ENCODE measurements around the gene LRRC47. TPM values are rescaled to one million over a fixed set of nuclear protein-coding genes. Genes with fewer than 3 reads are reported as not detected.
"Not testable (repeated sequence)": the region's sequence is repeated elsewhere in the genome, so short reads cannot be mapped to it uniquely, and the experiment has no call there.

The LRRC47 gene
- total and polyA plus RNA-seq, 2 of the 8 experiments (the other 6 are each of a cell fraction or from before 2014, with no cell fraction given), result 38.3 to 82.4 TPM

- 88% methylated on average over 8 of the region's 9 CpGs; no CpG with 5 or more reads in 1 of the 2 experiments for WGBS, 2 experiments (ENCODE audit: extremely low coverage in 1 of 2, insufficient coverage in 1 of 2, insufficient read length in 1 of 2, insufficient replicate concordance in 2 of 2, low coverage in 1 of 2, low lambda C conversion rate in 2 of 2, missing lambda C conversion rate in 1 of 2)
- H2AK5ac ChIP-seq (ENCODE audit: low read depth, low read length); H3K79me2 ChIP-seq (ENCODE audit: control insufficient read depth in 1 of 2, insufficient read depth in 2 of 2, low read length in 2 of 2); H3K4me1 ChIP-seq (replicated peaks in 1 of 4; ENCODE audit: control insufficient read depth in 3 of 4, insufficient read depth in 4 of 4, low read length in 3 of 4); H3K27me3 ChIP-seq (replicated peaks in 1 of 4; ENCODE audit: control insufficient read depth in 3 of 4, extremely low read depth in 1 of 4, insufficient read depth in 3 of 4, low read length in 3 of 4); H2BK120ac ChIP-seq (replicated peaks; ENCODE audit: low read depth, low read length); H3K4ac ChIP-seq (replicated peaks; ENCODE audit: insufficient read length, low read depth, low read length); H3K4me3 ChIP-seq (ENCODE audit: extremely low read depth in 1 of 4, insufficient read depth in 2 of 4, low read depth in 3 of 4, low read length in 4 of 4); H4K8ac ChIP-seq (ENCODE audit: extremely low read depth, insufficient read depth, low read length); H3K79me1 ChIP-seq (ENCODE audit: low read depth, low read length); DNase-seq (ENCODE audit: low read depth in 1 of 2, low spot score in 2 of 2); H2AFZ ChIP-seq (ENCODE audit: low read length); H2BK12ac ChIP-seq (ENCODE audit: low read depth, low read length); H3K23ac ChIP-seq (ENCODE audit: insufficient read length); H3K4me2 ChIP-seq (ENCODE audit: insufficient read depth in 1 of 2, low read depth in 2 of 2, low read length in 2 of 2); H3K27ac ChIP-seq (ENCODE audit: low read depth, low read length); H3K18ac ChIP-seq (ENCODE audit: extremely low read depth, low read length); H3K56ac ChIP-seq (replicated peaks; ENCODE audit: insufficient read length, low read depth, low read length); FAIRE-seq; H3K36me3 ChIP-seq (ENCODE audit: control insufficient read depth in 2 of 4, insufficient read depth in 4 of 4, low read length in 3 of 4); H3K9ac ChIP-seq (replicated peaks in 1 of 4; ENCODE audit: extremely low read depth in 1 of 4, low read depth in 3 of 4, low read length in 3 of 4); H4K5ac ChIP-seq (ENCODE audit: insufficient read length, low read depth, low read length); H3K14ac ChIP-seq (ENCODE audit: insufficient read length); H3K23me2 ChIP-seq (ENCODE audit: low read depth, low read length); H2BK5ac ChIP-seq (ENCODE audit: low read depth, low read length); H4K20me1 ChIP-seq (replicated peaks in 1 of 2; ENCODE audit: control insufficient read depth in 1 of 2, insufficient read depth in 2 of 2, low read length in 2 of 2); H4K91ac ChIP-seq (replicated peaks; ENCODE audit: insufficient read length, low read length); H2BK20ac ChIP-seq (ENCODE audit: low read length); H2BK15ac ChIP-seq (ENCODE audit: low read length): not testable (repeated sequence)
- peaks cover 8 to 20% of the 10 kb centered on the region in 2 experiments; a peak in 3 of 4 replicates for H3K9me3 ChIP-seq (ENCODE audit: insufficient read depth in 2 of 2, low read depth in 1 of 2, low read length in 1 of 2)
- ChIA-PET POLR2A (ENCODE audit: partially characterized antibody) (interaction anchor here (0.7 to 1.5 kb wide), 3 partner anchors 11 to 357 kb away, joined by 3 to 4 read pairs (median 3); no protein-coding TSS in a partner anchor), CTCF (ENCODE audit: partially characterized antibody) (interaction anchor here (1.3 to 1.8 kb wide), 2 partner anchors 8 to 9 kb away, joined by 4 to 5 read pairs; no protein-coding TSS in a partner anchor)
Observed at GRCh38 chr1:3810149-3810761, 14.0 kb upstream of the LRRC47 start.

All from H1 (cell line).